IPS-18c (cell line): ENCODE measurements around the gene LRRC74A.

Experiments
- H3K4me3 ChIP-seq: 2 replicates; pipeline ENCODE4 v1.7.0; 2013; ENCODE audit warnings: low read depth, mild to moderate bottlenecking, low read length, moderate library complexity; ENCODE audit not compliant: insufficient read depth
- H3K9me3 ChIP-seq: one replicate; pipeline ENCODE4 v1.6.1; 2013; ENCODE audit warnings: mild to moderate bottlenecking, low read length, moderate library complexity; ENCODE audit not compliant: control insufficient read depth, insufficient read depth

LRRC74A gene

GRCh38 chr14:76832503-76832988, 6.3 kb downstream of the LRRC74A start:
- Histone ChIP-seq H3K9me3 (no peaks in the 10 kb centered on the region), H3K4me3 (no peak overlapping the region)

DNA sequence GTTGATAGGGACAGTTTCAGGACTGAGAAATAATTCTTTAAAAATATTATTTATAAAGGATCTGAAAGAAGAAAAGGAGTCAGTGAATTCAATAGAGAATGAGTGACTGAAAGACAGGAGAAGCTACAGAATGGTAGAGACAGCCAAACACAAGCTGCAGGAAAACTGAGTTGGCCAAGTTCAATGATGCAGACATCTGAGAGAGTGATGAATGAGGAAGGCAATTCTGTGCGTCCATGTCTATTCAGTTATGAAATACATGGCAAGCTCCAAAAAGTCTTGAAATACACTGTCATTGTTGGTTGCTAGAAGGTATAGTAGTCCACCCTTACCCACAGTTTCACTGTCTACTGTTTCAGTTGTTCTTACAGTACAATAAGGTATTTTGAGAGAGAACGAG, 6.8 kb downstream of the LRRC74A start:
- H3K9me3 ChIP-seq: no peaks in the 10 kb centered on the region
- no peak overlapping the region for H3K4me3 ChIP-seq

- Histone ChIP-seq H3K4me3 (no peak overlapping the region), H3K9me3 (no peaks in the 10 kb centered on the region)
Measured at GRCh38 chr14:76834241-76834661, 8.0 kb downstream of the LRRC74A start.

DNA sequence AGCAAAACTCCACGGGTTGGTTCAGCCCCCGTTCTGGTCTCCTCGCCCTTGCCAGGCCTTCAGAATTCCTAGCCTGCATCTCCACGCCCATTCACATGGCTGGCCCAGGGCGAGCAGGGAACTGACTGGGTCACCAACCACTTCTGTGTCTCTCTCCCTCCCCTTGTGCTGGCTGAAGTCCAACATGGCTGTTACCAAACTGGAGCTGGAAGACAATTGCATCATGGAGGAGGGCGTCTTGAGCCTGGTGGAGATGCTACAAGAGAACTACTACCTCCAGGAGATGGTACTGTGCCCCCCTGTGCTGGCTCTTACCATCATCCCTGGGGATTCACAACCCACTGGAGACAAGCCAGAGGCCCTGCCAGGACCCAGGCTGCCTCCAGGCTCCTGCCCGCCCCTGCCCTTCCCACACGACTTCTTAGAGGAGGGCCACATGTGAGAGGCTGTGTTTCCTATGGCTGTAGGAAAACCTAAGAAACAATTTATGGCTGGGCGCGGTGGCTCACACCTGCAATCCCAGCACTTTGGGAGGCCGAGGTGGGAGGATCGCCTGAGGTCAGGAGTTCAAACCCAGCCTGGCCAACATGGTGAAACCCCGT, 9.9 kb downstream of the LRRC74A start:
- no peaks in the 10 kb centered on the region for H3K9me3 ChIP-seq
- H3K4me3 ChIP-seq: no peak overlapping the region

DNA sequence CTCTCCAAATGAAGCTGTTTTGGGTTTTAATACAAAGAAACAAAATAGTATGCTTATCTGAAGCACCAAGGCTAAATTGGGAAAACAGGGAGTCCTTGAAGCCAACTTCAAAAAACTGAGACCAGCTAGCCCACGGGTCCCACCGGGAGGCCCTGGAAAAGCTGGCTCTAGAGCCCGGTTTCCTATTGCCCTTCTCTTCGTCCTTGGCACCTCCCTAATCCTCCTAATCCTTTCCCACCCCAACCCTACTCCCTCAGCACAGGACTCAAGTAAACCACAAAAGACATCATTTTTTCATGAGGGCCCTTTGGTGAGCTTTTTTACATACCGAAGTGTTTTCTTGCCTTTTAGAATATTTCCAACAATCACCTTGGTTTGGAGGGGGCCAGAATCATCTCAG, 11.3 kb downstream of the LRRC74A start:
- Histone ChIP-seq H3K4me3 (no peak overlapping the region), H3K9me3 (no peaks in the 10 kb centered on the region)

DNA sequence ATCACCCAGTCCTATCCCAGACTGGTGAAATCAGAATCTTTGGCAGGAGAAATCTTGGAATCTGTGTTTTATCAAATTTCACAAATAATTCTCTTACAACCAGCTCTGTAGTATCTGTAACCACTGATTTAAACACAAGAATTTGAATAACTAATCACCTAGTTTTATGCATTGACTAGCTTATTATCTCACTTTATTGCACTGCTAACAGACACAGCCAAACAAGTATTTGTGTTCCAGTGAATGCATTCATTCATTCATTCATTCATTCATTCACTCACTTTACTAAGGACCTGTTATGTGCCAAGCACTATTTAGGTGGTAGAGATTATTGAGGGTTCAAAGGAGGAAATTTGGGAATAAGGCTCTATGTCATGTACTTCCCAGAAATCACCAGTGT, 16.2 kb downstream of the LRRC74A start:
- Histone ChIP-seq H3K4me3 (no peak overlapping the region), H3K9me3 (peaks cover 2% of the 10 kb centered on the region)

DNA sequence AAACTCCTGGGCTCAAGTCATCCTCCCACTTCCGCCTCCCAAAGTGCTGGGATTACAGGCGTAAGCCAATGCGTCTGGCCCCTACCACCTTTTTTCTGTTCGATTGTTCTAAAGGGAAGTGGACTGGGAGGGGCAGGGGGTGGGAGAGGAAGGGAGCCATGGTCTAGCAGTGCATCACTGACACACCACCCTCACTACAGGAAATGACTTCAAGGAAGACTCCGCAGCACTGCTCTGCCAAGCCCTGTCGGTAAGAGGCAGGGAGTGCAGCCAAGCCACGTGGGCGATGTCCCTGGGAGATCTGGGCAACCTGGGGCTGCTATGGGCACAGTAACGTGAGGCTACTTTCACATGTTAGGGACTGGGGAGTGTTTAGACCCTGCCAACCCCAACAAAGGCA, 18.0 kb downstream of the LRRC74A start:
- Histone ChIP-seq H3K9me3 (peaks cover 2% of the 10 kb centered on the region), H3K4me3 (no peak overlapping the region)

DNA sequence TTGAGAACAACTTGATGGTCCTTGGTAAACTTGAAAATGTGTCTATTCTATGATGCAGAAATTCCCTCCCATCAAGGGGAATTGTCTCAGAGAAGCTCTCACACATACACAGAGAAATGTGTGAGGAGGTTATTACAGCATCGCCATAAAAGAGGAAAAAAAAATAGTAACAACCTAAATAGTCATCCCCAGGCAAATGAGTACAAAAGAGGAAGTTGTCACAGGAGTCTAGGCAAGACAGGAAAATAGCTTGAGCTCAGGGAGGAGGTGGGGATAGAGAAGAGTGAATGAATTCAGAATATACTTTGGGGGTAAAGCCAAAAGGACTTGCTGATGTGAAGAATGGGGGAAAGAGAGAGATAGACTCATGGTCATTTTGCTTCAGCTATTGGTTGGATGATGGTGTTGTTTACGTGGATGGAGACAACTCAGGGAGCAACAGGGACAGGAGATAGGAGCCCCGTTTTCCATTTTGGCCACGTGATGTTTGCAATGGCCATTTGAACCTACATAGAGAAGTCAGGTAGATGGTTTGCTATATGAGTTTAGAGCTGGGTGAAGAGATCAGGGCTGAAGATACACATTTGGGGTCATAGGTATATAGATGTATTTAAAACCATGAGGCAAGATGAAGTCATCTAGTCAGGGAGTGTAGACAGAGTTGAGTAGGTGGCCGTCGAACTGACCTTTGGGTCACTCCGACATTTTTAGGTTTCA, 20.3 kb downstream of the LRRC74A start:
- H3K9me3 ChIP-seq: peaks cover 2% of the 10 kb centered on the region

DNA sequence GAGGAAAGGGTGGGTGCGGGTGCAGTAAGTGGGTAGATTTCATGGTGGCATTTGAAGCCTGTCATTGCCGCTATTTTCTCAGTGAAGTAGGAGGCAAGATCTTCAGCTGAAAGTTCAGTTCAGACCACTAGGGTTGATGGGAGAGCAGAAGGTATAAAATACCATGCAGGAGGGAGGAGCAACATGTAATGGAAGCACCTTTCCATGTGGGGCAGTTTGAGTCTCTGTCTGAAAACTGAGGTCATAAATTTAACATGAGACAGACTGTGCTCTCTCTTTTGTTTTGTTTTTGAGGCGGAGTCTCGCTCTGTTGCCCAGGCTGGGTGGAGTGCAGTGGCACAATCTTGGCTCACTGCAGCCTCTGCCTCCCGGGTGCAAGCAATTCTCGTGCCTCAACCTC, 22.7 kb downstream of the LRRC74A start:
- H3K9me3 ChIP-seq: no peaks in the 10 kb centered on the region
- H3K4me3 ChIP-seq: no peak overlapping the region

More for the DNA sequence above, 20.3 kb downstream of the LRRC74A start:
- H3K4me3 ChIP-seq: no peak overlapping the region

- Histone ChIP-seq H3K9me3 (no peaks in the 10 kb centered on the region), H3K4me3 (no peak overlapping the region)
Measured at GRCh38 chr14:76855066-76855465, 28.9 kb downstream of the LRRC74A start.

GRCh38 chr14:76856769-76857168, 30.6 kb downstream of the LRRC74A start:
- Histone ChIP-seq H3K4me3 (no peak overlapping the region), H3K9me3 (no peaks in the 10 kb centered on the region)

DNA sequence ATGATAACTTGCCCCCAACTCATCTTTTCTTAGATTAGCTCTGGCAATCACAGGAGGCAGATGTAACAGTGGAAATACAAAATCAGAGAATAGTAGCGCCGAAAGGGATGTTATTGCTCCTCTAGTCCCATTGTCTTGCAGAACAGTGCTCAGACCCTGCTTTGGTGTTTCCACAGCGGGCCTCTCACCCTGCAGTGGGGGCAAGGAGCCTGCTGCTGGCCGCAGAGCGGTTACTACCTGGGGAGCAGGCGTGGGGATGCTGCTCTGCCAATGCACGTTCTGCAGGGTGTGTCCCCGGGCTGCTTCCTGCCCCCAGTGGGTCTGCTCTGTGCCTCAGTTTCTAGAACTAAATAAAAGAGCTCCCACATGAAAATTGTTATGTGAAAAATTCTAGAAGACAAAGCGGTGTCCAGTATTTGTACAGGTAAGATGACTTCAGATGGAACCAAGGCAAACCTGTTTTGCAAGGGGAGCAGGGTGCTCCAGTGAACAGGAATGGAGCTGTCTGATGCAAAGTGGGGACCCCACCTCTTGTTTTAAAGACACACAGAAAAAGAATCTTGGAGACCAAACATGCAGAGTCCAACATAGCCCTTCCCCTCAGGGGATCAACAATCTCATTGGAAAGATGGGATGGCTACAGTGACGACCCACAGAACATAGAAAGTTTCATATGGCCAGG, 35.5 kb downstream of the LRRC74A start:
- no peak overlapping the region for H3K4me3 ChIP-seq

GRCh38 chr14:76862546-76863282, 36.5 kb downstream of the LRRC74A start:
- Histone ChIP-seq H3K4me3 (no peak overlapping the region), H3K9me3 (no peaks in the 10 kb centered on the region)

More for the DNA sequence above, 35.5 kb downstream of the LRRC74A start:
- no peaks in the 10 kb centered on the region for H3K9me3 ChIP-seq

- H3K4me3 ChIP-seq: no peak overlapping the region
- H3K9me3 ChIP-seq: no peaks in the 10 kb centered on the region
Measured at GRCh38 chr14:76863724-76864407, 37.7 kb downstream of the LRRC74A start.

DNA sequence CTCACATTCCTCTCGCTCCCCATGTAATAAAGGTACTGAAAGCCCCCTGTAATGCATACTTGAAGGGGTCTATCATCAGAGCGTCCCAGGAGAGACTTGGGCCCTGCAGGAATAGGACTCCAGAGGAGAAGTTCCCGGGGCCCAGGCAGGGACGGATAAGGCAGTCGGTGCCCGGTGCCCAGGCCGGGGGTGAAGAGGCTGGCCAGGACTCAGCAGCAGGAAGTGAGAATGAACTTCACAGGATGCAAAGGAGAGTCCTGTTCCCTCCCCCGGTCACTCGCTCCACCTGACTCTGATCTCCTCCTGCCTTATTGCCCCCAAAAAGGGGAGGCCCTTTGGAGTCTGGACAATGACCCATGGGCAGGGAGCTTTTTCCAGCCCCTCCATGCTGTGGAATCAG, 40.2 kb downstream of the LRRC74A start:
- Histone ChIP-seq H3K4me3 (no peak overlapping the region), H3K9me3 (no peaks in the 10 kb centered on the region)

- no peaks in the 10 kb centered on the region for H3K9me3 ChIP-seq
- no peak overlapping the region for H3K4me3 ChIP-seq
Measured at GRCh38 chr14:76867516-76868453, 41.6 kb downstream of the LRRC74A start.
